ENCODE measurements around the gene EFCAB14.

GRCh38 chr1:46672696-46673095, 46.2 kb downstream of the EFCAB14 start:
- TF ChIP-seq POLR2AphosphoS5 (IDR thresholded peaks at IDR 0.05) = no peak
- TF ChIP-seq, protein P1, sequence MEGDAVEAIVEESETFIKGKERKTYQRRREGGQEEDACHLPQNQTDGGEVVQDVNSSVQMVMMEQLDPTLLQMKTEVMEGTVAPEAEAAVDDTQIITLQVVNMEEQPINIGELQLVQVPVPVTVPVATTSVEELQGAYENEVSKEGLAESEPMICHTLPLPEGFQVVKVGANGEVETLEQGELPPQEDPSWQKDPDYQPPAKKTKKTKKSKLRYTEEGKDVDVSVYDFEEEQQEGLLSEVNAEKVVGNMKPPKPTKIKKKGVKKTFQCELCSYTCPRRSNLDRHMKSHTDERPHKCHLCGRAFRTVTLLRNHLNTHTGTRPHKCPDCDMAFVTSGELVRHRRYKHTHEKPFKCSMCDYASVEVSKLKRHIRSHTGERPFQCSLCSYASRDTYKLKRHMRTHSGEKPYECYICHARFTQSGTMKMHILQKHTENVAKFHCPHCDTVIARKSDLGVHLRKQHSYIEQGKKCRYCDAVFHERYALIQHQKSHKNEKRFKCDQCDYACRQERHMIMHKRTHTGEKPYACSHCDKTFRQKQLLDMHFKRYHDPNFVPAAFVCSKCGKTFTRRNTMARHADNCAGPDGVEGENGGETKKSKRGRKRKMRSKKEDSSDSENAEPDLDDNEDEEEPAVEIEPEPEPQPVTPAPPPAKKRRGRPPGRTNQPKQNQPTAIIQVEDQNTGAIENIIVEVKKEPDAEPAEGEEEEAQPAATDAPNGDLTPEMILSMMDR (IDR thresholded peaks at IDR 0.05) = no peak
- TF ChIP-seq POLR2A (IDR thresholded peaks at IDR 0.05) = no peak
- no peak for TF ChIP-seq EP300 (IDR thresholded peaks at IDR 0.05)

Data from upper lobe of left lung (tissue), 4 donors.